Prostate gland (tissue), 2 donors: ENCODE measurements around the gene ZCCHC17.

Experiments used
- POLR2A ChIP-seq: fragments of 450-650 bp; IDR thresholded peaks from one replicate; pipeline ENCODE4 v1.6.1; 2016; ENCODE audit warnings: antibody characterized with exemption, mild to moderate bottlenecking
- TF ChIP-seq, protein P1 (sequence below), 4 experiments: fragments of 200-600 bp in 2 of 4; fragments of 450-650 bp in 2 of 4; sonication (generic) in 2 of 4; IDR thresholded peaks; 1 replicate in 3 of 4; 2 replicates in 1 of 4; pipeline ENCODE4 v1.5.1; 2016 to 2019; ENCODE audit warnings: antibody characterized with exemption in 4 of 4, mild to moderate bottlenecking in 2 of 4, moderate library complexity in 2 of 4

DNA sequence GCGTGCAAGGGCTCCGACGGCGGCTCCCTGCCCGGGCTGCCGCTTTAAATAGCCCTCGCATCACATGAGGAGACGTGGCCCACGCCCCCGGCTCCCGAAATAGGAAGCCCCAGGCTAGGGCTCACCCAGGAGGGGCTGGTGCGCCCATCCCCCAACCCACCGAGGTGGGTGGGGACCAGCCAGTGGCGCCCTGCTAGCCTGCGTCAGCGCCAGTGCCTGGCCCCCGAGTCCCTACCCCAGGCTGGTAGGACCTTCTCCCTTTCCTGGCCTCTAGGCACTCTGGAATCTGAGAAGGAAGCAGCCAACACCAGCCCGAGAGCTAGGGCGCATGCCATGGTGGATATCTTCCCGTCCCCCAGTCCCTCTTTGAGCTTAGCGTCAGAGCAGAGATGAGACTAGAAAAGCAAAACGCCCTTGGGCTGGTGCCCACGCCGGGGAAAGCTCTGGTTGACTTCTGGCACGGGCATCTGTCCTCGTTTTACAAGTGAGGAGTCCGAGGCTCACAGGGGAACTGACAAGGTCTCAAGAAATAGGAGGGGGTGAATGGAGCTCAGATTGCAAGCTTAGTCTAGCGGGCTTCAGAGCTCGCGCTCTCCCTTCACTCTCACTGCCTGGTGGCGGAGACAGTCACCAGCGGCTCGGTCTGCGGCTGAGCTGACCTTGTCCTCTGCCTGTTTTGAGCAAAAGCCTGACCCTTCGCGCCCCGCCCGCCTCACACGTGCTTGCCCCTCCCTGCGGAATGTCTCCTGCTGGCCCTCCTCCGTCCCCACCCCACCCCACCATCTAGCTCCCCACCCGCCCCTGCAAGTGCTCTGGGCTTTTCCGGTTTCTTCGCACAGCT is 76.4 kb downstream of the ZCCHC17 start, which contains the start of gene FABP3:
- TF ChIP-seq, protein P1, sequence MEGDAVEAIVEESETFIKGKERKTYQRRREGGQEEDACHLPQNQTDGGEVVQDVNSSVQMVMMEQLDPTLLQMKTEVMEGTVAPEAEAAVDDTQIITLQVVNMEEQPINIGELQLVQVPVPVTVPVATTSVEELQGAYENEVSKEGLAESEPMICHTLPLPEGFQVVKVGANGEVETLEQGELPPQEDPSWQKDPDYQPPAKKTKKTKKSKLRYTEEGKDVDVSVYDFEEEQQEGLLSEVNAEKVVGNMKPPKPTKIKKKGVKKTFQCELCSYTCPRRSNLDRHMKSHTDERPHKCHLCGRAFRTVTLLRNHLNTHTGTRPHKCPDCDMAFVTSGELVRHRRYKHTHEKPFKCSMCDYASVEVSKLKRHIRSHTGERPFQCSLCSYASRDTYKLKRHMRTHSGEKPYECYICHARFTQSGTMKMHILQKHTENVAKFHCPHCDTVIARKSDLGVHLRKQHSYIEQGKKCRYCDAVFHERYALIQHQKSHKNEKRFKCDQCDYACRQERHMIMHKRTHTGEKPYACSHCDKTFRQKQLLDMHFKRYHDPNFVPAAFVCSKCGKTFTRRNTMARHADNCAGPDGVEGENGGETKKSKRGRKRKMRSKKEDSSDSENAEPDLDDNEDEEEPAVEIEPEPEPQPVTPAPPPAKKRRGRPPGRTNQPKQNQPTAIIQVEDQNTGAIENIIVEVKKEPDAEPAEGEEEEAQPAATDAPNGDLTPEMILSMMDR (IDR thresholded peaks at IDR 0.05) = no peak
- TF ChIP-seq POLR2A = peak; percentile 37
